ENCODE data around the gene POLR2C.
"Not testable (repeated sequence)": the region's sequence is repeated elsewhere in the genome, so short reads cannot be mapped to it uniquely, and the experiment has no call there.

POLR2C gene

DNA sequence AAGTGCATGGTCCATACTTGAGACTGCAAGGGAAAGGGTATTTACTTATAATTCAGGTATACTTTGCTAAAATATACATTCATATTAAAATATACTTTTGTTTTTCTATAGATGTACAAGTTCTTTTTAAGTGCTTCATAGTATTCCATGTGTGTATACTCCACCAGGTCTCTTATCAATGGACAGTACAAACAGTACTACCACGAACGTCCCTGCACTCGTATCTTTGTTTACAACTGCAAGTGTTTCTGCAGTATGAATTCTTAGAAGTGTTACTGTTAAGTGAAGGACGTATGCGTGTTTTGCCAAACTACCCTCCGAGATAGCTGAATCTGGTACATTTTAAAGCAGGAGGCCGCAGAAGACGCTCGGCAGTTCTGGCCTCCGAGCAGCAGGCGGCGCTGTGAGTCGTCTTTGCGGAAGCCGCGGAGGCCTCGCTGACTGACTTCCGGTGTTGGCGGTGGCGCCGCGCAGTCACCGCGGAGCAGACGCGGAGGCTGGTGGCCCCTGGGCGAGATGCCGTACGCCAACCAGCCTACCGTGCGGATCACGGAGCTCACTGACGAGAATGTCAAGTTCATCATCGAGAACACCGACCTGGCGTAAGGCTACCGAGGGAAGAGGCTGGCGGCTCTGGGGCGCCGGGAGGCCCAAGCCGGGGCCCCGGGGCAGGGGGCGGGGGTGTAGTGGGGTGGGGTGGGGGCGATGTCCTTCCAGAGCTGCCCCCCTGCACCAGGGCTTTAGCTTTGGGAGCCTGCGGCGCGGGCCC is at the start of gene POLR2C:
TSS of gene POLR2C (plus strand) at position 471 of the 769 bp plus-strand sequence. CDS start at position 517, 46 bp downstream.
- DNase-seq (ENCODE audit: low spot score), result peak; percentile 91

DNA sequence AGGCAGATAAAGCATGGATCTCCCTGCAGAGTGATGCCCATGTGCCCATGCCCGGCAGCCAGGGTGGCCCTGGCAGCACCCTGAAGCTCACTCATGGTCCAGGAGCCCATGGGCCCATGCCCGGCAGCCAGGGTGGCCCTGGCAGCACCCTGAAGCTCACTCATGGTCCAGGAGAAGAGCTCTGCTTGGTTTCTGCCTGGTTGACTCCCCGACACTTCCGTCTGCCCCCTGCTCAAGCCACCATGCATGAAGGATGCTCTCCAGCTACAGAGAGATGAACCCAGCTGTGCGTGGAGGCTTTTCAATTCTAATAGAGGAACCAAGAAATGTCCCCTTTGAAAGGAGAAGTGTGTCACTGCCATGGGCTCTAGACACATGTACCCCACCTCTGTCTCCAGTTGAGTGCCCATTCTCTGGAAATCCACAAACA is 49.2 kb upstream of the POLR2C start:
- DNase-seq (ENCODE audit: low spot score), result no peak

DNA sequence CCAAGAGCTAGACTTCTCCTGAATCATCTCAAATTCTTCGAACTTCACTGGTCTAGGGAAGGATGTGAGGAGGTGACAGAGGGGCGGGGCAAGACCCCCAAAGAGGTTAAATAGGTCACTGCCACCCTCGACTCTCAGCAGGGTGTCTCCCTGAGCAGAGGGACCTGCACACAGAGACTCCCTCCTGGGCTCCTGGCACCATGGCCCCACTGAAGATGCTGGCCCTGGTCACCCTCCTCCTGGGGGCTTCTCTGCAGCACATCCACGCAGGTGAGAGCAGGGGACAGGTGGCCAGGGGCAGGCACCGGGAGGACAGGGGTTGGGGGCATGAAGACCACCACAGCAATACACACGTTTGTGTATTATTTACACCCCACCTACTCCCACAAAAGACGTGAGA is 48.7 kb upstream of the POLR2C start:
- no peak for DNase-seq (ENCODE audit: low spot score)

DNA sequence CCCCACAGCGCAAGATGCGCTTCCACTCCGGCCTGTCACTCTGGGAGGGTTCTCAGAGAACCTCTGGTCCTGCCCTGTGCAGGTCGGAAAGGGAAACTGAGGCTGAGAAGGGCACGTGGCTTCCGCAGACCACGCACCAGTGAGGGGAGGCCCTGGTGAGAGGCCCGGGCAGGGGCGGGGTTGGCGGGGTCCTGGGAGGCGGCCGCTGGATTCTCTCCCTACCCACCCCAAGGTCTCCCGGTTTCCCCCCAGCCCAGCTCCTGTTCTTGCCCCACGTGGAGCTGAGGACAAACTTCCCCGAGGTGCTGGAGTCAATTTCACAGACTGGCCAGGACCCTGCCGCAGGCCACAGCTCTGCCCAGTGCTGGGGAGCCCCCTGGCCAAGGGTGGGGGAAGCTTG is 46.4 kb upstream of the POLR2C start:
- no peak for DNase-seq (ENCODE audit: low spot score)

DNA sequence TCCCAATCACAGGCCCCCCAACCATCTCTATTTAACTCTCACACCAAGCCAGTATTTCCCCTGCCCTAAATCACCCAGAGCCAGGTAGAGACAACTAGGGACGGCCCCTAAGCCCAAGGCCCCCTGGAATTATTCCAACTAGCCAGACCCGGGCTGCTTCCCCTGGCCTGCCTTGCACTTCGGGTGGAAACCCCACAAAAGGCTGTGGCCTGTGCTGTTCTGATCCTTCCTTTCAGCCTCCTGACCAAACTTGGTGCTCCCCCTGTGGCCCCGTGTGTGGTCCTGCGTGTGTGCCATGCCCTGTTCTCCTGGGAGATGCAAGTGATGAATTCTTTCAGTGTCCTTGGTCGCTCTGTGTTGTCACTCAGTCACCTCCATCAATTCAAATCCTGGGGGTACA is 43.0 kb upstream of the POLR2C start:
- no peak for DNase-seq (ENCODE audit: low spot score)

DNA sequence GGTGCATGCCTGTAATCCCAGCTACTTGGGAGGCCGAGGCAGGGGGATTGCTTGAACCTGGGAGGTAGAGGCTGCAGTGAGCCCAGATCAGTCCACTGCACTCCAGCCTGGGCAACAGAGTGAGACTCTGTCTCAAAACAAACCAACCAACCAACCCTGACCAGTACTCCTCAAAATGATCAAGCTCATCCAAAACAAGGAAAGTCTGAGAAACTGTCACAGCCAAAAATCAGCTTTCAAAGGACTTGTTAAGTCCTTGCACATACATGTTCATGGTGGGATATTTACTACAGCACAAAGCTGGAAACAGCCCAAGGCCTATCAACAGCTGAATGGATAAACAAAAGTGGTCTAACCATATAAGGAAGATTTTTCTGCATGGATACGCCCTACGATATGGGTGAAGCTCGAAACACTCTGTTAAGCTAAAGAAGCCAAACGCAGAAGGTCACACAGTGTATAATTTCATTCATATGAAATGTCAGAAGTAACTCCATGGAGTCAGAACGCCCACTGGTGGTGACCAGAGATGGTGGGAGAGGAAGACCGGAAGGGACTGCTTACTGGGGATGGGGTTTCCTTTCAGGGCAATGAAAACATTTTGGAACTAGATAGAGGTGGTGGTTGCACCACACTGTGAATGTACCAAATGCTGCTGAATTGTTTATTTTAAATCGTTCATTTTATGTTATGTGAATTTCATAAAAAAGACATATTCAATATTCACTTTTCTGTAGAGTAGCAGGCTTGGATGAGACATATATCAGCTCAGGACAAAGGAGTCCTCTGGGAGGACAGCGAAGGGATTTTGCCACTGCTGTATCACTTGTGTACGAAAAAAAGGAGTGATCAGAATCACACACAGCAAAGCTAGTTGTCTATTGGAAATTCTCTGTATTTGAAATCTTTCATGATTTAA is 40.2 kb upstream of the POLR2C start:
- peak; percentile 51 for DNase-seq (ENCODE audit: low spot score)

DNA sequence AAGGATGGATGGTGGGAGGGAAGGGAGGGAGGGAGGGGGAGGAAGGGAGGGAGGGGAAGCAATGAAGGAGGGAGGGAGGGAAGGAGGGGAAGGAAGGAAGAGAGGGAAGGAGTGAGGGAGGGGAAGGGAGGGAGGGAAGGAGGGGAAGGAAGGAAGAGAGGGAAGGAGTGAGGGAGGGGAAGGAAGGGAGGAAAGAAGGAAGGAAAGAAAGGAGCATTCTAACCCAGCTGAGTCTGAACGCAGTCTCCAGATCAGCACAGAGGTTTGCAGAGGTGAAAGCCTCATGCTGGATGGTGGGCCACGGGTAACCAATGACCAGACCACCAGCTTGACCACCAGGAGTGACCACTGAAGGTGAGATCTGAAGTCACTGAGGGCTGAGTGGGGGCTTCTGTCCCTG is 39.3 kb upstream of the POLR2C start:
- no peak for DNase-seq (ENCODE audit: low spot score)

DNA sequence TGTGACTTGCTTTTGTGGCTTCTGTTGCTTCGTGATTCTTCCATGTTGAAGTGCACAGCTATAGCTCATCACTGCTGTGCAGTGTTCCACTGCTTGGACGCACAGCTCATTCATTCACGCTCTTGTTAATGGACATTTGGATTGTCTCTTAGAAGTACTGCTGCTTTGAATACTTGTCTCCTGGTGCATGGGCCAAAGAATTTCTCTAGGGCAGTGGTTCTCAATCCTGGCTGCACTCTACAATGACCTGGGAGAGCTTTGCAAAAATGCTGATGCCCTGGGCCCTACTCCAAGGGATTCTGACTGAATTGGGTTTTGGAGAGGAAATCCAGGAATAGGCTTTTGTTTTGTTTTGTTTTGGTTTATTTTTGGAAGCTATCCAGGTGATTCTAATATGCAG is 37.9 kb upstream of the POLR2C start:
- DNase-seq (ENCODE audit: low spot score), result no peak

DNA sequence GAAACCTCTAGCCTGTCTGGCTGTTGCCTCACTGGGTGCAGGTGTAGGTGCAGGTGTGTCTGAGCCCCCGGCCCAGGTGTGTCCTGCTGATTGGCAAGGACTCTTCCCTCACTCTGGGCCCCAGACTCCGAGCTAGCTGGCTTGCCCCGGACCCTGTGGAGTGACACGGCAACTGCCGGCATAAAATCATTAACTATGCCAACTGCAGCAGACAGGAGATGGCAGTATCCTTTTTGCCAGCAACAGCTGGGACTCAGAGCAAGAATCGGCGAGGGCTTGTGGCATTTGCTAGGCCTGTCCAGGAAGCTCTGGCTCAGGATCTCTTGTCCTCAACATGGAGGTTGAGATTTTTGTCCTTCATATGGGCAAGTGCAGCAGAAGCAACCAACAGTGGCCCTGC is 36.1 kb upstream of the POLR2C start:
- DNase-seq (ENCODE audit: low spot score), result no peak

DNA sequence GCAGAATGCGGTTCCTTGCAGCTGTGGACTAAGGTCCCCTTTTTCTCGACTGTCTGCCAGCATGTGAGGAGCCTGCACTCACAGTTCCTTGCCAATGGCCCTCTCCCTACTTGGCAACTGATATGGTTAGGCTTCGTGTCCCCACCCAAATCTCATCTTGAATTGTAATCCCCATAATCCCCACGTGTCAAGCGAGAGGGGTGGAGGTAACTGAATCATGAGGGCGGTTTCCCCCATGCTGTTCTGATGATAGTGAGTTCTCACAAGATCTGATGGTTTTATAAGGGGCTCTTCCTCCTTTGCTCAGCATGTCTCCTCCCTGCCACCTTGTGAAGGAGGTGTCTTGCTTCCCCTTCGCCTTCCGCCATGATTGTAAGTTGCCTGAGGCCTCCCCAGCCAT is 35.2 kb upstream of the POLR2C start:
- DNase-seq (ENCODE audit: low spot score), result no peak

DNA sequence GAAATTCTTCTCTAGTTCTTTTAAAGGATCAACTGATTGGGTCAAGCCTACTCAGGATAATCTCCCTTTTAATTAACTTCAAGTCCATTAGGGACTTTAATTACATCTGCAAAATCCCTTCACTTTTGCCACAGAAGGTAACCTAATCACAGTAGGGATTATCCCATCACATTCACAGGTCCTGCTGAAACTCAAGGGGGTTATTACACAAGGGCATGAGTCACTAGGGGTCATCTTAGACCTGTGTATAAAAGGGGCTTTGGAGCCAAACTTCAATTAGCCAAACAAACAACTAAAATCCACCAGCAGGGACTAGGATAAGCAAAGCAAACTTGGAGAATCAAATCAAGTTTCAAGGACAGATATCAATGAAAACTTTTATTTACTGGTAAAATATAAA is 34.7 kb upstream of the POLR2C start:
- DNase-seq (ENCODE audit: low spot score), result no peak

DNA sequence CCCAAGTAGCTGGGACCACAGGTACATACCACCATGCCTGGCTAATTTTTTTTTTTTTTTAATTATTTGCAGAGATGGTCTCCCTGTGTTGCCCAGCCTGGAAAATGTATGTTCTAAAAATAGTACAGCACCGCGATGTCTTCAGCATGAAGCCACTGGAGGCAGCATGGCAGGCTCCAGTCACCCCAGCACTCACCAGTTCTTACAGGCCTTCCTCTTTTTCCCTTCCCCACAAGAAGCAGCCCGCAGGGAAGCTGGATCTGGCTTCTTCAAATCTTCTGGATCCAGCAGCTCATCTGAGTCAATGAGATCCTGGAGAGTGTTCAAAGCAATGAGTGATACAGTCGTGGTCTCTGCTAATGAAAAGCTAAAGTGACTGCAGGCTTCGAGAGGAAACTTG is 31.5 kb upstream of the POLR2C start:
- no peak for DNase-seq (ENCODE audit: low spot score)

DNA sequence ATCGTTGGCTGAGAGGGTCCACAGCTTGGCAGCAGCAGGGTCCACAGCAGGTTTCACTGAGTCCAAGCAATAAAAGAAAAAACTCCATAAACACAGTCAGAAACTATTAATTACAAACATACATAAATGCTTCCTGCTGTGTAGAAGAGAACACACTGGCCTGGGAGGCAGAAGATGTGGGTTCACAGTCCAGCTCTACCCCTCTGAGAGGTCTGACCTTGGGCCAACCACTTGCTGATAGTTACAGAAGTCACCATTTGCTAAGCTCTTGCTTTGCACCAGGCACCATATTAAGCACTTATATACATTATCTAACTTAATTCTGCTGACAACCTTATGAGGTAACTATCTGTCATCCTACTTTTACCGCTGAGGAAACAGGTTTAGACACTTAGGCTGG is 30.0 kb upstream of the POLR2C start:
- no peak for DNase-seq (ENCODE audit: low spot score)

DNA sequence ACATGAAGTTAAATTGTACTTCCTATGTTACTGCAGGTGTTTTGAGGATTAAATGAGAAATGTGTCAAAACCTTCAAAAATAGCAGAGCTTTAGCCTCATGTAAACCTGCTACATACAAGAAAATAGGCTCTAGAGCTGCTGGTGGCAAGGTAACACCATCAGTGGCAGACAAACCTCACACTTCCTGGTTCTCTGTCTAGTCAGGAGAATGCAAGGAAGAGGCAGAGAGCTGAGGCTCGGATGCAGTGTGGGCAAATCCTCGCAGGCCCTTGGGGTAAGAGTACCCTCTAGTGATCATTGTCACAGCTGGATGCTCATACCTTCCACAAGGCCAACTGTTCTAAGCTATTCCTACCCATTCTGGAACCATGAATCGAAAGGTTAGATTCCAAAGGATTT is 29.5 kb upstream of the POLR2C start:
- no peak for DNase-seq (ENCODE audit: low spot score)

DNA sequence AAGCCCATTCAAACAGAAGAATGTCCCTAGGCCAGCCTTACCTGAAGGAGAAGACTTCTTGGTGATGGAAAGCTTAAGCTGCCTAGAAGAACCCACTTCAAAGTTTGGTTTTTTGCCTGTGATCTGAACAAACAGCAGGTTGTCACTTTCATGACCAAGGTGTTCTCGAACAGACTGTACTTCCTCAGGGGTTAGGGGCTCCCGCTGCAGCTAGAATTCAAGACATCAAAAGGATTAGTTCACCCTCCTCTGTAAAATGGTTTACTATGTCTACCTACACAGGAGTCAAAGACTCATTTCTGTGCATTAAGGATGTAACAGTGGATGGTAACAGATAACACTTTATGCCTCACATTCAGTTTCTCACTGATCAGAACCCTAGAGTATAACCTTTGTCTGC is 28.5 kb upstream of the POLR2C start:
- no peak for DNase-seq (ENCODE audit: low spot score)

DNA sequence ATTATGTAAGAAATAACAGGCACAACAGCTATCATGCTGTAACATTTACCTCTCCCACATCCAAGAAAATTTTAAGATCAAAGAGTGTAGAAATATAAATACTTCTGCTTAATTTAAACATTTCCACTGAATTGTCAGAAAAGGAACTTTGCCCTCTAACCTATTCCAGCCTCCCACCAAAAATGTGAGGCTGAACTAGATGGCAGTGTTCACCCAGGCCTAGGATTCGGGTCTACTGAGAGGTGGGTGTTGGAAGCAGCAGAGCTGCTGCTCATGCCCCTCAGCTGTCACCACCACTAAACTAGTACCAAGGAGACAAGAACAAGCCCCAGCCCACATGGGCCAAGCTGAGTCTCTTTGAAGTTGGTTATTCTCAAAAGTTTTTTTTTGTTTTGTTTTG is 26.6 kb upstream of the POLR2C start:
- no peak for DNase-seq (ENCODE audit: low spot score)

DNA sequence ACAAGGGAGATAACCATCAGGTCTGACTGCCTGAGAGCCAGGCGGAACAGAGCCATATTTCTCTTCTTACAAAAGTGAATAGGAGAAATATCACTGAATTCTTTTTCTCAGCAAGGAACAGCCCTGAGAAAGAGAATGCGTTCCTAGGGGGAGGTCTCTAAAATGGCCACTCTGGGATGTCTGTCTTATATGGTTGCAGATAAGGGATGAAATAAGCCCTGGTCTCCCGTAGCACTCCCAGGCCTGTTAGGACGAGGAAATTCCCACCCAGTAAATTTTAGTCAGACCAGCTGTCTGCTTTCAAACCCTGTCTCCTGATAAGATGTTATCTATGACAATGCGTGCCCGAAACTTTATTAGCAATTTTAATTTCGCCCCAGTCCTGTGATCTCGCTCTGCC is 22.5 kb upstream of the POLR2C start:
- DNase-seq (ENCODE audit: low spot score), result not testable (repeated sequence)

DNA sequence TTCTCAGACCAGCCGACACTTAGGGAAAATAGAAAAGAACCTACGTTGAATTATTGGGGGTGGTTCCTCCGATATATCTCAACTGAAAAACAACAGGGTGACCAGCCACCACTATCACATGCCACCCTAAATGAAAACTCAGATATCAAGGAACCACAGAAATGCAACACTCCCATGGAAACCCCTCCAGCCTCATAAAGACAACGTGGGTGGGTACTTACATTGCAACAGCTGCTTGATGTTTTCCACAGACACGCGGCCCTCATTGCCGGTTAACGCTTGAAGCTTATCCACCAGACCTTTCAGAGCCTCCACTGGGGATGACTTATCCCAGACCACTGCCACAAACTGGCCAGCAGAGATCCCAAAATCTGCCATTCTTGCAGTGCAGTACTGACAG is 21.9 kb upstream of the POLR2C start:
- not testable (repeated sequence) for DNase-seq (ENCODE audit: low spot score)

DNA sequence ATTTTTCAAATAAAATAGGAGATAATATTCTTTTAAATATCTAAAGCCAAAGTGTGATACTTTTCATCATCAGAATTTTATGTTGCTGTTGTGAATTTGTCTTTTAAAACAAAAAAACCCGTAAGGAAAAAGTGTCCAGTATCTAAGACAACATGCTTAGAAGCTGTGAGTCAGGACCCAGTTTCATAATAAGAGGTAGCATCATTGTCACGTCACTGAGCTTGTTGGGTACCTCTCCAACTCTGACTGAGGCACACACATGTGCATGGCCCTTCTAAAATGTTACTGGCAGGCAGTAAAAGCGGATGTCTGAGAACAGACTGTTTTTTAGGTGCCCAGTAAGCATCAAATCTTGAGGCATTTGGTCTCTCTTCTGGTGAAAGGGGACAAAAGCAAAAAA is 17.8 kb upstream of the POLR2C start:
- DNase-seq (ENCODE audit: low spot score), result peak; percentile 56

DNA sequence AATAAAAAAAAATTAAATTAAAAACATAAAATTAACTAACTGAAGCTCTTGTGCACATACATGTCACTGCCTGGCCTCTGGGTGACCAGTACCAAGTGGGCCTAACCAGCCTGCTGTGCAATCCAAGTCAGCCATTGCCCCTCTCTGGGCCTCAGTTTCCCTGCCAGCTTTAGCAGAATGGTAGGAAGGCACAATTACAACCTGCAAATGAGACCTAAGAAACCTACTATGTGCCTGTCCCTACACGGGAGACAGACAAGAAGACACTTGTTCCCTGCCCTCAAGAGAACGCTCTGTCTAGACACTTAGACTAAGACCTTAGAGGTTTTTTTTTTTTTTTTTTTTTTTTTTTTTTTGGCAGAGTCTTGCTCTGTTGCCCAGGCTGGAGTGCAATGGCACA is 17.0 kb upstream of the POLR2C start:
- no peak for DNase-seq (ENCODE audit: low spot score)

DNA sequence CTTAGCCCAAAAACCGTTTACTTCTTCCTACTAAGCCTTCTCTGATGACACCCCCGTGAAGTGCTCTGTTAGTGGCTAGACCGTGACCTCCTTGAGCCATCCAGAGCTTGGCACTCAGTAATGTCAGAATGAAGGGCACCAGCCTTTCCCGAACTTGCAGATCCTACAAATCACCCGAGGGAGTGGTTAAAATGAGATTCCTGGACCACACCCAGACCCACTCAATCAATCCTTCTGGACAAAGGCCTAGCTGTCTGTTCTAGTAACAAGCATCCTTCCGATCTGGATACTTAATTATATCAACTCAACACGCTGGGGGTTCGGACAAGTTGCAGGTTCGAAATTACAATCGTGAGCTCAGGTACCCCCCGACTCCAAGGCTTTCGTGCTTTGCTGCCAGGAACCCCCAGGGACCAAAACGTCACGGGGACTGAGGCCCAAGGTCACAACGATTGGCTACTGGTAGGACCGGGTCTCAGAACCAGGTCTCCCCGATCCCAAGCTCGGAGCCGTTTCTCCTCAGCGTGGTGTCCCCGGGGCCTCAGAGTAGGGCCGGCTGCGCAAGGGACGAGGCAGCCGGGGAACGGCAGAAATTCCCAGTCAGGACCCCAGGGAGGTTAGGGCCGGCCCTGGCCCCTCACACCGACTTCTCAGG is 15.8 kb upstream of the POLR2C start:
- peak; percentile 53 for DNase-seq (ENCODE audit: low spot score)

DNA sequence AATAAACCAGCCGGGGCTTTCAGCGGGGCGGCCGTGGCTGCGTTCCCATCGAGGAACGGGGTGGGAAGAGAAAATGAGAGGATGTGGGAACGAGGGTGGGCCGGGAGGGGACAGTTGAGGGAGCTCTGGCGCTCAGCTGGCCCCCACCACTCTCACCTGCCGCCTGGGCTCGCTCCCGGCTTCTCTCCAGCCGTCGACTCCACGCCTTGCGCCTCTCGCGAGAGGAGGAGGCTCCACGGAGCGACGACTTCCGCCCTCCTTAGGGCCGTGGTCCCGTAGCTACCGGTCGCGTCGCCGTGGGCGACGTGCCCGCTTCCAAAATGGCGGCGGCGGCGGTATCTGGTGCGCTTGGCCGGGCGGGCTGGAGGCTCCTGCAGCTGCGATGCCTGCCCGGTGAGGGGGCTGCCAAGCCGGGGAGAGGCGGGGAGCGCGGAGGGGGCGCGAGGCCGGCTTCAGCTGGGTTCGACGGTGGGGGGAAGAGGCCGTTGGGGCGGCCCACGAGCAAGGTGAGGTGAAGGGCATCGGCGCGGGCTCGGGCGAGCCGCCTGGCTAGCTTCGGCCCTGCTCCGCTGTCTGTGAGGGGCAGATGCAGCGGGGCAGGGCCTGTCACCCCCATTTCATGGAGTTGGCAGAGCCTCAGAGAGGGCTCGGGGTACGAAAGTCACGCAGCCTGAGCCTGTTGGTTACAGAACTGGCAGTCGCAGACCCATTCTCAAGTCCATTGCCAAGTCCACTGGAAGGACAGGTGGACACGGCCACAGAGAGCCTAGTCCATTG is 15.1 kb upstream of the POLR2C start, which contains the start of the genes CIAPIN1 and COQ9:
TSS of gene CIAPIN1 (minus strand) at position 200 of the 777 bp plus-strand sequence. CDS start 6,457 bp downstream, outside the sequence.
TSS of gene COQ9 (plus strand) at position 294 of the 777 bp plus-strand sequence. CDS start at position 321, 27 bp downstream.
- peak; percentile 96 for DNase-seq (ENCODE audit: low spot score)

Measured in AG08395 (cell line).